SU-DHL-6 (cell line): ENCODE data around the gene TRIP10.

Source experiments
- CTCF ChIP-seq: fragments of 200-600 bp; sonication (generic); IDR thresholded peaks from one replicate; pipeline ENCODE4 v1.5.1; 2017; ENCODE audit warnings: antibody characterized with exemption, mild to moderate bottlenecking, low read length, moderate library complexity; ENCODE audit not compliant: insufficient read depth, poor library complexity, severe bottlenecking
- EZH2phosphoT487 ChIP-seq: fragments of 200-600 bp; sonication (generic), shearing (Covaris generic); conservative IDR thresholded peaks from 2 replicates; pipeline ENCODE4 v1.6.1; 2018; ENCODE audit warnings: mild to moderate bottlenecking, antibody characterized with exemption, low read length, moderate library complexity, mixed read lengths

GRCh38 chr19:6714749-6715555 is 24.5 kb upstream of the TRIP10 start:
- TF ChIP-seq CTCF, result no peak
- TF ChIP-seq EZH2phosphoT487, result no peak
